DND-41 (cell line): ENCODE measurements around the gene PAPOLB.

Source experiments
- ATAC-seq: fragments of 200-7000 bp; cut with Tn5 transposase; 3 replicates; pipeline ENCODE4 v1.9.1; 2021; ENCODE audit warnings: low read depth; ENCODE audit not compliant: insufficient read depth
- DNase-seq: peaks from one replicate; pipeline ENCODE4 v3.0.0-alpha.2; 2020
- H2AFZ ChIP-seq: 2 replicates; pipeline ENCODE4 v1.6.0; 2012; ENCODE audit warnings: low read depth, low read length
- H3K27ac ChIP-seq: 2 replicates; pipeline ENCODE4 v1.5.1; 2012; ENCODE audit warnings: low read length, inconsistent platforms
- H3K27me3 ChIP-seq: fragments of 200-600 bp; sonication (generic); 2 replicates; pipeline ENCODE4 v1.6.0; 2012; ENCODE audit warnings: low read length, mild to moderate bottlenecking, inconsistent platforms; ENCODE audit not compliant: insufficient read depth, poor library complexity
- H3K36me3 ChIP-seq: 2 replicates; pipeline ENCODE4 v1.5.1; 2012; ENCODE audit warnings: low read length, inconsistent platforms; ENCODE audit not compliant: insufficient read depth
- H3K4me1 ChIP-seq: 2 replicates; pipeline ENCODE4 v1.5.1; 2012; ENCODE audit warnings: mild to moderate bottlenecking, low read length; ENCODE audit not compliant: insufficient read depth
- H3K4me2 ChIP-seq: 2 replicates; pipeline ENCODE4 v1.6.0; 2012; ENCODE audit warnings: mild to moderate bottlenecking, moderate library complexity, low read length, inconsistent platforms; ENCODE audit not compliant: insufficient read depth
- H3K4me3 ChIP-seq, 2 experiments: fragments of 200-600 bp in 1 of 2; shearing (Covaris generic) in 1 of 2; 2 replicates each; pipeline ENCODE4 v1.5.1; 2012 to 2016; ENCODE audit warnings: inconsistent platforms in 2 of 2, low read length in 2 of 2, mild to moderate bottlenecking in 2 of 2, low read depth in 1 of 2, moderate library complexity in 1 of 2
- H3K79me2 ChIP-seq: 2 replicates; pipeline ENCODE4 v1.6.0; 2012; ENCODE audit warnings: low read length, inconsistent platforms; ENCODE audit not compliant: insufficient read depth
- H3K9ac ChIP-seq: 2 replicates; pipeline ENCODE4 v1.6.0; 2012; ENCODE audit warnings: low read depth, mild to moderate bottlenecking, inconsistent platforms, low read length, moderate library complexity
- H3K9me3 ChIP-seq: 2 replicates; pipeline ENCODE4 v1.5.1; 2012; ENCODE audit warnings: low read length, moderate library complexity, mild to moderate bottlenecking, inconsistent platforms; ENCODE audit not compliant: insufficient read depth, severe bottlenecking
- H4K20me1 ChIP-seq: 2 replicates; pipeline ENCODE4 v1.6.0; 2012; ENCODE audit warnings: low read length; ENCODE audit not compliant: insufficient read depth
- CTCF ChIP-seq: IDR thresholded peaks from 2 replicates; pipeline ENCODE4 v1.5.1; 2012; ENCODE audit warnings: borderline replicate concordance, low read length, moderate library complexity, mild to moderate bottlenecking; ENCODE audit not compliant: poor library complexity, severe bottlenecking; ENCODE audit errors: extremely low read depth
- EZH2 ChIP-seq: IDR thresholded peaks from 3 replicates; pipeline ENCODE4 v1.6.1; 2012; ENCODE audit warnings: borderline replicate concordance, low read depth, mild to moderate bottlenecking, moderate library complexity, low read length, inconsistent platforms; ENCODE audit not compliant: severe bottlenecking

The PAPOLB gene

GRCh38 chr7:4841836-4842235 is 20.0 kb downstream of the PAPOLB start:
- Histone ChIP-seq H3K79me2 (no peaks in the 10 kb centered on the region), H3K27me3 (no peaks in the 10 kb centered on the region), H4K20me1 (no peaks in the 10 kb centered on the region; the same call in none of the 2 replicates), H2AFZ (no peak overlapping the region), H3K4me2 (no peak overlapping the region), H3K4me1 (no peaks in the 10 kb centered on the region), H3K27ac (no peak overlapping the region), H3K4me3 (no peak overlapping the region), H3K9ac (no peak overlapping the region), H3K9me3 (no peaks in the 10 kb centered on the region), H3K36me3 (no peaks in the 10 kb centered on the region)
- DNase-seq (no peak), ATAC-seq (no peak)
- no peak for TF ChIP-seq CTCF
- no peak for TF ChIP-seq EZH2

- H4K20me1 ChIP-seq: no peaks in the 10 kb centered on the region; the same call in none of the 2 replicates
- no peaks in the 10 kb centered on the region for H3K79me2 ChIP-seq
- no peak overlapping the region for H3K9ac ChIP-seq
- H3K4me1 ChIP-seq: no peaks in the 10 kb centered on the region
- H2AFZ ChIP-seq: no peak overlapping the region
- no peaks in the 10 kb centered on the region for H3K9me3 ChIP-seq
- ATAC-seq: no peak
- H3K27me3 ChIP-seq: no peaks in the 10 kb centered on the region
- H3K27ac ChIP-seq: no peak overlapping the region
- DNase-seq: no peak
- TF ChIP-seq CTCF (no peak), EZH2 (no peak)
- H3K4me2 ChIP-seq: no peak overlapping the region
- H3K36me3 ChIP-seq: no peaks in the 10 kb centered on the region
- no peak overlapping the region for H3K4me3 ChIP-seq
Measured at GRCh38 chr7:4841007-4841784, 20.6 kb downstream of the PAPOLB start.

- no peak overlapping the region for H2AFZ ChIP-seq
- H4K20me1 ChIP-seq: no peaks in the 10 kb centered on the region; the same call in none of the 2 replicates
- H3K9me3 ChIP-seq: no peaks in the 10 kb centered on the region
- H3K4me3 ChIP-seq: no peak overlapping the region
- DNase-seq (no peak), ATAC-seq (no peak)
- no peaks in the 10 kb centered on the region for H3K27me3 ChIP-seq
- H3K4me2 ChIP-seq: no peak overlapping the region
- H3K4me1 ChIP-seq: no peaks in the 10 kb centered on the region
- no peak overlapping the region for H3K9ac ChIP-seq
- TF ChIP-seq CTCF: no peak
- H3K27ac ChIP-seq: no peak overlapping the region
- H3K36me3 ChIP-seq: no peaks in the 10 kb centered on the region
- no peaks in the 10 kb centered on the region for H3K79me2 ChIP-seq
Measured at GRCh38 chr7:4840079-4840501, 21.7 kb downstream of the PAPOLB start.
